Measurements from ENCODE around the gene MEGF6.

Gene MEGF6

GRCh38 chr1:3457910-3458883 is 153.1 kb downstream of the MEGF6 start:
- ChIA-PET POLR2A (no interaction called here), CTCF (no interaction called here)
- no peak for DNase-seq (ENCODE audit: extremely low spot score)
- TF ChIP-seq, protein P1, sequence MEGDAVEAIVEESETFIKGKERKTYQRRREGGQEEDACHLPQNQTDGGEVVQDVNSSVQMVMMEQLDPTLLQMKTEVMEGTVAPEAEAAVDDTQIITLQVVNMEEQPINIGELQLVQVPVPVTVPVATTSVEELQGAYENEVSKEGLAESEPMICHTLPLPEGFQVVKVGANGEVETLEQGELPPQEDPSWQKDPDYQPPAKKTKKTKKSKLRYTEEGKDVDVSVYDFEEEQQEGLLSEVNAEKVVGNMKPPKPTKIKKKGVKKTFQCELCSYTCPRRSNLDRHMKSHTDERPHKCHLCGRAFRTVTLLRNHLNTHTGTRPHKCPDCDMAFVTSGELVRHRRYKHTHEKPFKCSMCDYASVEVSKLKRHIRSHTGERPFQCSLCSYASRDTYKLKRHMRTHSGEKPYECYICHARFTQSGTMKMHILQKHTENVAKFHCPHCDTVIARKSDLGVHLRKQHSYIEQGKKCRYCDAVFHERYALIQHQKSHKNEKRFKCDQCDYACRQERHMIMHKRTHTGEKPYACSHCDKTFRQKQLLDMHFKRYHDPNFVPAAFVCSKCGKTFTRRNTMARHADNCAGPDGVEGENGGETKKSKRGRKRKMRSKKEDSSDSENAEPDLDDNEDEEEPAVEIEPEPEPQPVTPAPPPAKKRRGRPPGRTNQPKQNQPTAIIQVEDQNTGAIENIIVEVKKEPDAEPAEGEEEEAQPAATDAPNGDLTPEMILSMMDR (IDR thresholded peaks at IDR 0.05; ENCODE audit: control extremely low read depth, extremely low read depth, low read depth, missing control alignments) = no peak

GRCh38 chr1:3456964-3457909 is 154.1 kb downstream of the MEGF6 start:
- DNase-seq (ENCODE audit: extremely low spot score) = no peak
- TF ChIP-seq, protein P1 (IDR thresholded peaks at IDR 0.05; ENCODE audit: control extremely low read depth, extremely low read depth, low read depth, missing control alignments) = no peak
- ChIA-PET POLR2A (no interaction called here), CTCF (no interaction called here)

GRCh38 chr1:3456449-3456963 is 154.8 kb downstream of the MEGF6 start:
- ChIA-PET POLR2A (no interaction called here), CTCF (no interaction called here)
- DNase-seq (ENCODE audit: extremely low spot score) = no peak
- TF ChIP-seq, protein P1 (IDR thresholded peaks at IDR 0.05; ENCODE audit: control extremely low read depth, extremely low read depth, low read depth, missing control alignments) = no peak

GRCh38 chr1:3455670-3456448 is 155.4 kb downstream of the MEGF6 start:
- CTCF ChIA-PET = no interaction called here
- POLR2A ChIA-PET = no interaction called here
- TF ChIP-seq, protein P1 (IDR thresholded peaks at IDR 0.05; ENCODE audit: control extremely low read depth, extremely low read depth, low read depth, missing control alignments) = no peak

DNA sequence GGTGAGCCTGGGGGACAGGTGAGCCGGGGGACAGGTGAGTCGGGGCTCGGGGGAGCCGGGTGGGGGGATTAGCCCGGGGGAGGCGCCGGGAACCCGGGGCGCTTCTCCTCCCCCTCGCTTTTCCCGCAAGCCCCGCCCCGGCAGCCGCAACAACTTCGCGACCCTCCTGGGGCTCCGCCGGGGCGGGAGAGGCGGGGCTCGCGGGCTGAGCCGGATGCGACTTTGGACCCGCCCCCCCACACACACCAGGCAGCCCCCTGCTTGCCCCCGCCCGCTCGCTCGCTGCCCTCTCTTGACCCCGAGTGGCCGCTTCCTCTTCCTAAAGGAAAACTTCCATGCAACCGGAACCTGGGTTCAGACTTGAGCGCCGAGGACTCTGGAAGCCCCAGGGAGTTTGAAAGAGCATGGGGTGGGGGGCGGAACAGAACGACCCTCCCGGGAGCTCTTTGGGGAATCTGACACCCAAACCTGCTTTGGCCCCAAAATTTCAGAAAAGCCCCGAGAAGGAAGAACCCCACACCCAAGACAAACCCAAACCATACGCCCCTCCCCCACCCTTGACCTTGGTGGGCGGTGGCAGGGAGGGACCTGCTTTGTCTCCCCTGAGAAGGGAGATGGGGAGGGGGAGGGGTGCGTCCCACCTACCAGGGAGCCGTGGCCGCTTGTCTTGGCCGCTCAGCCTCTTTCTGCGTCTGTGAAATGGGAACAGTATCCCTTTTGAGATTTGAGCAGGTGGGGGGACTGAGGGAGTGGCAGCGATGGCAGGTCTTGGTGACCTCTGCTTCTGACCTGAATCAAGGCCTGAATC is 156.3 kb downstream of the MEGF6 start:
- ChIA-PET POLR2A (no interaction called here), CTCF (no interaction called here)
- TF ChIP-seq, protein P1 (IDR thresholded peaks at IDR 0.05; ENCODE audit: control extremely low read depth, extremely low read depth, low read depth, missing control alignments) = no peak
- DNase-seq (ENCODE audit: extremely low spot score) = no peak

More at GRCh38 chr1:3455670-3456448, 155.4 kb downstream of the MEGF6 start:
- DNase-seq (ENCODE audit: extremely low spot score) = no peak
